ENCODE results near the gene PRSS23. TPM values are rescaled to one million over a fixed set of nuclear protein-coding genes. Genes with fewer than 3 reads are reported as not detected.
A peak's percentile ranks its signal among the peaks of the same experiment; 100 is the strongest.

PRSS23 gene
- total RNA-seq, 1 experiment from 2014 or later: 3.8 TPM

- H3K4me2 ChIP-seq (ENCODE audit: low read length): no peak overlapping the region
- no peak overlapping the region for H3K27ac ChIP-seq (ENCODE audit: low read depth, low read length)
- TF ChIP-seq FOSL1 (IDR thresholded peaks at IDR 0.05; ENCODE audit: low read depth): no peak
- TF ChIP-seq POLR2AphosphoS5 (IDR thresholded peaks at IDR 0.05; ENCODE audit: low read depth, low read length): no peak
- no peak for TF ChIP-seq ZBTB33 (IDR thresholded peaks at IDR 0.05; ENCODE audit: extremely low read depth, insufficient replicate concordance, low read length)
- TF ChIP-seq CTCF (IDR thresholded peaks at IDR 0.05 in 2 of 3, conservative IDR thresholded peaks at IDR 0.05 in 1 of 3; ENCODE audit: borderline replicate concordance in 1 of 3, insufficient read depth in 1 of 3, low read depth in 2 of 3, low read length in 2 of 3): no peak
- no peak for TF ChIP-seq EZH2phosphoT487 (IDR thresholded peaks at IDR 0.05; ENCODE audit: borderline replicate concordance)
- no peak for TF ChIP-seq MAX (IDR thresholded peaks at IDR 0.05)
- TF ChIP-seq CEBPB (IDR thresholded peaks at IDR 0.05; ENCODE audit: low read depth): no peak
- no peak for TF ChIP-seq YY1 (IDR thresholded peaks at IDR 0.05; ENCODE audit: extremely low read depth, insufficient replicate concordance, low read depth, low read length)
- no peak for TF ChIP-seq SP1 (IDR thresholded peaks at IDR 0.05; ENCODE audit: low read depth)
- TF ChIP-seq ZNF274 (IDR thresholded peaks at IDR 0.05; ENCODE audit: low read depth, low read length): no peak
- no peak for TF ChIP-seq ATF3 (IDR thresholded peaks at IDR 0.05)
- TF ChIP-seq ELF1 (IDR thresholded peaks at IDR 0.05; ENCODE audit: borderline replicate concordance, low read depth): no peak
- TF ChIP-seq REST (IDR thresholded peaks at IDR 0.05; ENCODE audit: low read depth): no peak
- TF ChIP-seq EZH2 (IDR thresholded peaks at IDR 0.05): no peak
- no peak for TF ChIP-seq SIN3A (IDR thresholded peaks at IDR 0.05; ENCODE audit: low read depth)
- RAD21 ChIA-PET (ENCODE audit: low non-redundant PET in 1 of 2, low total read pairs in 2 of 2, uncharacterized antibody in 2 of 2, unreplicated experiment in 2 of 2): no interaction called here
- POLR2A ChIA-PET: no interaction called here
- no peak overlapping the region for H3K9ac ChIP-seq (ENCODE audit: low read length)
- no peaks in the 10 kb centered on the region for H3K9me3 ChIP-seq (ENCODE audit: control insufficient read depth in 1 of 2, insufficient read depth in 1 of 2, low read depth in 1 of 2, low read length in 2 of 2)
- no peak overlapping the region for H3K4me3 ChIP-seq (replicated peaks in 1 of 2; ENCODE audit: low read depth in 1 of 2, low read length in 2 of 2)
- ATAC-seq (no peak), DNase-seq (ENCODE audit: low read depth, low spot score) (no peak)
- no peaks in the 10 kb centered on the region for H3K79me2 ChIP-seq (ENCODE audit: insufficient read depth, low read length)
- intact Hi-C loops (cut with micrococcal nuclease): no loop called here
- no peaks in the 10 kb centered on the region for H3K27me3 ChIP-seq (ENCODE audit: insufficient read depth, low read length)
- no peaks in the 10 kb centered on the region for H3K36me3 ChIP-seq (ENCODE audit: control insufficient read depth in 1 of 2, insufficient read depth in 2 of 2, low read length in 2 of 2)
- BruUV-seq (replicated peaks): no TSS peak
- no peaks in the 10 kb centered on the region for H4K20me1 ChIP-seq (ENCODE audit: insufficient read depth)
- CTCF ChIA-PET: no interaction called here
- H3K4me1 ChIP-seq (ENCODE audit: control insufficient read depth in 1 of 2, insufficient read depth in 2 of 2, low read length in 2 of 2): peaks cover 7 to 11% of the 10 kb centered on the region in 2 experiments; a peak in 2 of 4 replicates
- H2AFZ ChIP-seq (ENCODE audit: low read depth, low read length, poor library complexity, severe bottlenecking): peak overlapping the region; percentile 74
- H3K9me2 ChIP-seq (ENCODE audit: insufficient read depth): no peaks in the 10 kb centered on the region
These were observed 4.8 kb upstream of the PRSS23 start for GRCh38 chr11:86795511-86795910.
